ENCODE measurements around the gene OR5J2. TPM values are rescaled to one million over a fixed set of nuclear protein-coding genes. Genes with fewer than 3 reads are reported as not detected.

Gene OR5J2
- total RNA-seq, 4 donors from 2014 or later = not detected

GRCh38 chr11:56163804-56164203 lies 12.6 kb upstream of the OR5J2 start:
- H3K4me3 ChIP-seq = no peak overlapping the region
- H3K27me3 ChIP-seq = no peaks in the 10 kb centered on the region
- H3K9me3 ChIP-seq = peaks cover 0 to 3% (median 0%) of the 10 kb centered on the region in 4 donors
- no peak for DNase-seq
- no peaks in the 10 kb centered on the region for H3K36me3 ChIP-seq
- H3K27ac ChIP-seq = no peak overlapping the region
- no peak for TF ChIP-seq POLR2A (IDR thresholded peaks at IDR 0.05)
- no peak for TF ChIP-seq CTCF (IDR thresholded peaks at IDR 0.05)
- H3K4me1 ChIP-seq = no peaks in the 10 kb centered on the region

- H3K27ac ChIP-seq = no peak overlapping the region
- no peaks in the 10 kb centered on the region for H3K4me1 ChIP-seq
- H3K4me3 ChIP-seq = no peak overlapping the region
- no peaks in the 10 kb centered on the region for H3K27me3 ChIP-seq
- no peak for TF ChIP-seq POLR2A (IDR thresholded peaks at IDR 0.05)
- TF ChIP-seq CTCF (IDR thresholded peaks at IDR 0.05) = no peak
- H3K36me3 ChIP-seq = no peaks in the 10 kb centered on the region
- peaks cover 0 to 3% (median 0%) of the 10 kb centered on the region in 4 donors for H3K9me3 ChIP-seq
- no peak for DNase-seq
Measured at GRCh38 chr11:56172256-56172830, 4.1 kb upstream of the OR5J2 start.

GRCh38 chr11:56183459-56183858 lies 7.0 kb downstream of the OR5J2 start:
- DNase-seq = no peak
- Histone ChIP-seq H3K27me3 (no peaks in the 10 kb centered on the region), H3K36me3 (no peaks in the 10 kb centered on the region), H3K4me1 (no peaks in the 10 kb centered on the region), H3K4me3 (no peak overlapping the region), H3K27ac (no peak overlapping the region), H3K9me3 (no peaks in the 10 kb centered on the region)
- no peak for TF ChIP-seq POLR2A (IDR thresholded peaks at IDR 0.05)
- no peak for TF ChIP-seq CTCF (IDR thresholded peaks at IDR 0.05)

DNA sequence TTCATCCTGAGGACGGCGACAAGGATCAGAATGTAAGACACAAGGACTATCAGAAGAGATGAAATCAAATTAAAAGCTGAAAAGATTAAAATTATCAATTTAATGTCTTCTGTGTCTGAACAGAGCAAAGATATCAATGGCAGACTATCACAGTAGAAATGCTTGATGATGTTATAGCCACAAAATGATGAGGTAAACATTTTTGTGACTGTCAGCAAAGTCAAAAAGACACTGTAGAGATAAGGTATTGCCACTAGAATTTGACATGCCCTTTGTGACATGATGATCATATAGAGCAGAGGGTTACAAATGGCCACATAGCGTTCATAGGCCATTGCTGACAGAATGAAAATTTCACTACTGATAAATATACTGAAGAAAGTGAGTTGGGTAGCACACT lies 12.2 kb downstream of the OR5J2 start:
- Histone ChIP-seq H3K4me3 (no peak overlapping the region), H3K4me1 (no peaks in the 10 kb centered on the region), H3K27ac (no peak overlapping the region), H3K36me3 (no peaks in the 10 kb centered on the region), H3K9me3 (no peaks in the 10 kb centered on the region), H3K27me3 (no peaks in the 10 kb centered on the region)
- no peak for DNase-seq
- TF ChIP-seq POLR2A (IDR thresholded peaks at IDR 0.05) = no peak
- no peak for TF ChIP-seq CTCF (IDR thresholded peaks at IDR 0.05)

DNA sequence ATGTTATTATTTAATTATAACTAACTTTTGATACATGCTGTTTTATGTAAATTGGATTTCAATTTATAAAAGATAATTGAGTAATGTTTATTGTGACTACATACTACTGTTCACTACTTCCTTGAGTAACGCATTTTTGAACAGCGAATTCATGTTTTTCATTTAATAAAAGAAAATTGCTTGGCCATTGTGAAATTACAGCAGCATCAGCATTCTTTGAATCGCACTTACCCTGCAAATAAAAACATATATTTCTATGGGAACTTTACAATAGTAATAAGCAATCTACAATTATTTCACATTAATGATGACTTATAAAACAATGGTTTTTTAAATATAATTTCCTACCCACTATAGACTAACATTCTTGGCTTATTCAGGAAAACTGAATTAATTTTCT lies 20.3 kb downstream of the OR5J2 start:
- H3K4me1 ChIP-seq = no peaks in the 10 kb centered on the region
- H3K27ac ChIP-seq = no peak overlapping the region
- H3K27me3 ChIP-seq = no peaks in the 10 kb centered on the region
- H3K9me3 ChIP-seq = peaks cover 0 to 3% (median 0%) of the 10 kb centered on the region in 4 donors
- DNase-seq = no peak
- no peaks in the 10 kb centered on the region for H3K36me3 ChIP-seq
- no peak overlapping the region for H3K4me3 ChIP-seq
- TF ChIP-seq CTCF (IDR thresholded peaks at IDR 0.05) (no peak), POLR2A (IDR thresholded peaks at IDR 0.05) (no peak)

DNA sequence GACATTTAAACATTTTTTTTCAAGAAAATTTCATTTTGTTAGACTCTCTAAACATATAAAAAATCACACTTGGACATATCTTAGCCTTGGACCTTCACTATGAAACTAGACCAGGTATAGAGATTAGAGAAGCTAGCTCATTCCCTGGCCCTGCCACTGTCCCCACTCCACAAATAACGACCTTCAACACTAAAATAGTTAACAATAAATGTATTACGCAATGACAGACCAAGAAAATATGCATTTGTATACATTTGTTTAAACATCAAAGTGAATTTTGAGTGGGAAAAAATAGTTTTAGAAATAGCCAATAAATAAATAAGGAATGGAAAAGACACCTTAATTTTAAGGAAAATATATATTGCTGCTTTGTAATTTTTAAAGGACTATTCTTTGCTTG lies 20.9 kb downstream of the OR5J2 start:
- Histone ChIP-seq H3K36me3 (no peaks in the 10 kb centered on the region), H3K9me3 (peaks cover 0 to 4% (median 0%) of the 10 kb centered on the region in 4 donors), H3K27ac (no peak overlapping the region), H3K4me3 (no peak overlapping the region), H3K4me1 (no peaks in the 10 kb centered on the region), H3K27me3 (no peaks in the 10 kb centered on the region)
- TF ChIP-seq CTCF (IDR thresholded peaks at IDR 0.05) (no peak), POLR2A (IDR thresholded peaks at IDR 0.05) (no peak)
- DNase-seq = no peak

Data from Peyer's patch (tissue), 4 donors.